GM19035 (cell line): ENCODE measurements around the gene VMAC.
A peak's percentile ranks its signal among the peaks of the same experiment; 100 is the strongest.

ENCODE experiments used
- ATAC-seq: cut with Tn5 transposase; IDR thresholded peaks from one replicate; pipeline ENCODE4 v1.9.1; 2021; ENCODE audit not compliant: unreplicated experiment

The VMAC gene

GRCh38 chr19:5903624-5904351 lies 884 bp upstream of the VMAC start, which contains the start of gene NDUFA11:
TSS of gene NDUFA11 (minus strand) at chr19:5903790. CDS start at chr19:5903708, 82 bp downstream.
- peak; percentile 40 for ATAC-seq

GRCh38 chr19:5905114-5905778 lies 574 bp downstream of the VMAC start:
- ATAC-seq, result no peak

- no peak for ATAC-seq
Observed at GRCh38 chr19:5907241-5907640, 2.6 kb downstream of the VMAC start.

GRCh38 chr19:5908773-5909442 lies 4.2 kb downstream of the VMAC start:
- no peak for ATAC-seq

GRCh38 chr19:5910638-5910907 lies 5.9 kb downstream of the VMAC start:
- ATAC-seq, result no peak

GRCh38 chr19:5911366-5911765 lies 6.7 kb downstream of the VMAC start:
- ATAC-seq, result no peak

- ATAC-seq, result no peak
Observed at GRCh38 chr19:5913739-5914357, 9.2 kb downstream of the VMAC start, which contains the start of gene CAPS. TSS of gene CAPS (plus strand) at chr19:5914254. CDS start at chr19:5914407, 153 bp downstream.

GRCh38 chr19:5914358-5914774 lies 9.7 kb downstream of the VMAC start:
- no peak for ATAC-seq

GRCh38 chr19:5914946-5915781 lies 10.5 kb downstream of the VMAC start:
- no peak for ATAC-seq

GRCh38 chr19:5915782-5916165 lies 11.1 kb downstream of the VMAC start:
- no peak for ATAC-seq

GRCh38 chr19:5916181-5916708 lies 11.6 kb downstream of the VMAC start:
- no peak for ATAC-seq

- ATAC-seq, result no peak
Observed at GRCh38 chr19:5917431-5918107, 12.9 kb downstream of the VMAC start.

GRCh38 chr19:5918463-5919079 lies 13.9 kb downstream of the VMAC start:
- no peak for ATAC-seq

GRCh38 chr19:5921516-5922160 lies 17.0 kb downstream of the VMAC start:
- no peak for ATAC-seq

- no peak for ATAC-seq
Observed at GRCh38 chr19:5922161-5922545, 17.5 kb downstream of the VMAC start.

- ATAC-seq, result no peak
Observed at GRCh38 chr19:5923356-5923755, 18.7 kb downstream of the VMAC start.

GRCh38 chr19:5925830-5926427 lies 21.3 kb downstream of the VMAC start:
- ATAC-seq, result no peak

GRCh38 chr19:5926641-5927440 lies 22.2 kb downstream of the VMAC start:
- ATAC-seq, result no peak
